Neural cell (in vitro differentiated cells): Measurements from ENCODE around the gene P3R3URF.

ENCODE experiments used
- POLR2AphosphoS5 ChIP-seq: IDR thresholded peaks from 2 replicates; pipeline ENCODE4 v1.6.1; 2012
- TAF1 ChIP-seq: IDR thresholded peaks from 2 replicates; pipeline ENCODE4 v1.6.1; 2012; ENCODE audit warnings: low read depth
- TF ChIP-seq, protein P1 (sequence below): fragments of 450-650 bp; IDR thresholded peaks from 2 replicates; pipeline ENCODE4 v1.5.1; 2014; ENCODE audit warnings: antibody characterized with exemption, mild to moderate bottlenecking, moderate library complexity; ENCODE audit not compliant: poor library complexity, severe bottlenecking

DNA sequence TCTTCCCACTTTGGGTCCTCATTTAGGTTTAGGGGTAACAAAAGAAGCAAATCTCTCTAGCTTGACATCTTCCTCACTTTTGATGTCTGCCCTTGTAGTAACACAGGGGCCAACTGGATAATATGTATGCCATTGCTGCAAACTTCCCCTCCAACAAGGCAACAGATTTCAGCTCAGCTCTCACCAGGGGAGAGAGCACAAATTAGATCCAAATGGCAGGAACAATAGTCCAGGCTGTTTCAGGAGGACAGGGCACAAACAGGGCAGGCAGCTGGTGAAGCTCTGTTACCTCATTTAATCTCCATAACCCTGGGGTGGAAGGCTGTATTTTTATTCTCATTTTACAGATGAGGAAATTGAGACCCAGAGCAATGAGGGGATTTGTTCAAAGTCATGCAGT, 39.6 kb downstream of the P3R3URF start:
- TF ChIP-seq POLR2AphosphoS5 (no peak), TAF1 (no peak)
- TF ChIP-seq, protein P1, sequence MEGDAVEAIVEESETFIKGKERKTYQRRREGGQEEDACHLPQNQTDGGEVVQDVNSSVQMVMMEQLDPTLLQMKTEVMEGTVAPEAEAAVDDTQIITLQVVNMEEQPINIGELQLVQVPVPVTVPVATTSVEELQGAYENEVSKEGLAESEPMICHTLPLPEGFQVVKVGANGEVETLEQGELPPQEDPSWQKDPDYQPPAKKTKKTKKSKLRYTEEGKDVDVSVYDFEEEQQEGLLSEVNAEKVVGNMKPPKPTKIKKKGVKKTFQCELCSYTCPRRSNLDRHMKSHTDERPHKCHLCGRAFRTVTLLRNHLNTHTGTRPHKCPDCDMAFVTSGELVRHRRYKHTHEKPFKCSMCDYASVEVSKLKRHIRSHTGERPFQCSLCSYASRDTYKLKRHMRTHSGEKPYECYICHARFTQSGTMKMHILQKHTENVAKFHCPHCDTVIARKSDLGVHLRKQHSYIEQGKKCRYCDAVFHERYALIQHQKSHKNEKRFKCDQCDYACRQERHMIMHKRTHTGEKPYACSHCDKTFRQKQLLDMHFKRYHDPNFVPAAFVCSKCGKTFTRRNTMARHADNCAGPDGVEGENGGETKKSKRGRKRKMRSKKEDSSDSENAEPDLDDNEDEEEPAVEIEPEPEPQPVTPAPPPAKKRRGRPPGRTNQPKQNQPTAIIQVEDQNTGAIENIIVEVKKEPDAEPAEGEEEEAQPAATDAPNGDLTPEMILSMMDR, result no peak
